Natural killer cell (primary cell): ENCODE data around the gene BCAS3. TPM values are rescaled to one million over a fixed set of nuclear protein-coding genes. Genes with fewer than 3 reads are reported as not detected.

Experiments used
- ATAC-seq, 3 donors: fragments of 150-1000 bp in 2 of 3; fragments of 200-7000 bp in 1 of 3; cut with Tn5 transposase; 1 replicate in 1 of 3; 2 replicates in 2 of 3; pipeline ENCODE4 v1.10.0; 2021; ENCODE audit warnings: mild to moderate bottlenecking in 2 of 3, moderate library complexity in 2 of 3
- DNase-seq, 2 donors: peaks; one replicate each; pipeline versions ENCODE4 v3.0.0 to v3.0.0-alpha.2; 2013 to 2021; ENCODE audit warnings: mixed read lengths in 1 of 2
- H3K27ac ChIP-seq: one replicate; pipeline ENCODE4 v1.5.1; 2013; ENCODE audit warnings: mild to moderate bottlenecking, low read length
- H3K27me3 ChIP-seq: one replicate; pipeline ENCODE4 v1.6.1; 2013; ENCODE audit warnings: low read length; ENCODE audit not compliant: control insufficient read depth, insufficient read depth
- H3K36me3 ChIP-seq: one replicate; pipeline ENCODE4 v1.6.1; 2013; ENCODE audit warnings: low read length; ENCODE audit not compliant: control insufficient read depth, insufficient read depth
- H3K4me1 ChIP-seq: one replicate; pipeline ENCODE4 v1.6.1; 2013; ENCODE audit warnings: low read length; ENCODE audit not compliant: control insufficient read depth, insufficient read depth
- H3K4me3 ChIP-seq: one replicate; pipeline ENCODE4 v1.5.1; 2013; ENCODE audit warnings: low read length
- H3K9me3 ChIP-seq: one replicate; pipeline ENCODE4 v1.6.1; 2013; ENCODE audit warnings: low read length; ENCODE audit not compliant: control insufficient read depth, insufficient read depth
- H3K27ac Mint-ChIP-seq, 2 donors: one replicate each; pipeline ENCODE4 v1.8.0; 2022; ENCODE audit warnings: mild to moderate bottlenecking in 2 of 2, mixed read lengths in 2 of 2, moderate library complexity in 1 of 2
- H3K27me3 Mint-ChIP-seq, 2 donors: one replicate each; pipeline ENCODE4 v1.8.0; 2022; ENCODE audit warnings: low read depth in 2 of 2, mixed read lengths in 2 of 2
- H3K36me3 Mint-ChIP-seq: one replicate; pipeline ENCODE4 v1.8.0; 2022; ENCODE audit warnings: mixed read lengths
- H3K4me1 Mint-ChIP-seq, 2 donors: one replicate each; pipeline ENCODE4 v1.8.0; 2022; ENCODE audit warnings: mixed read lengths in 2 of 2
- H3K4me3 Mint-ChIP-seq: one replicate; pipeline ENCODE4 v1.8.0; 2022; ENCODE audit warnings: mild to moderate bottlenecking, moderate library complexity, mixed read lengths
- H3K9me3 Mint-ChIP-seq, 2 donors: one replicate each; pipeline ENCODE4 v1.8.0; 2022; ENCODE audit warnings: mixed read lengths in 2 of 2
- CTCF ChIP-seq: fragments of 200-600 bp; IDR thresholded peaks from one replicate; pipeline ENCODE4 v1.8.0; 2022; ENCODE audit warnings: antibody characterized with exemption
- WGBS: methylation state at CpG from one replicate; pipeline ENCODE4 v1.1.7; 2013; ENCODE audit warnings: missing lambda C conversion rate; ENCODE audit not compliant: insufficient coverage; 5-methylcytosine and 5-hydroxymethylcytosine counted together
- intact Hi-C: fragments of 100-400 bp; cut with micrococcal nuclease; formaldehyde crosslinking; loops from one replicate; pipeline ENCODE4 v1.14.2; 2022
- total RNA-seq, 4 donors: library from RNA; stranded (reverse); fragments of 120-200 nt in 1 of 4; gene quantifications; one replicate each; pipeline versions ENCODE4 v1.2.3 to v1.2.4, GENCODE V29; 2013 to 2022

The BCAS3 gene
- total RNA-seq, 3 donors from 2014 or later (not counting 1 experiment from before 2014, with no cell fraction given) = 60.5 to 87.8 (median 72.0) TPM

DNA sequence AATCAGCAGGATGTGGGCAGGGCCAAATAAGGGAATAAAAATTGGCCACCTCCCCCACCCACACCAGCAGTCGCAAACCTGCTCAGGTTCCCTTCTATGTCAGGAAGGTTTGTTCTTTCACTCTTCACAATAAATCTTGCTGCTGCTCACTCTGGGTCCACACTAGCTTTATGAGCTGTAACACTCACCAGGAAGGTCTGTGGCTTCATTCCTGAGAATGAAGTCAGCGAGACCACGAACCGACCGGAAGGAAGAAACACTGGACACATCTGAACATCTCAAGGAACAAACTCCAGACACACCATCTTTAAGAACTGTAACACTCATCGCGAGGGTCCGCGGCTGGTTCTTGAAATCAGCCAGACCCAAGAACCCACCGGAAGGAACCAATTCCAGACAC lies 606.5 kb downstream of the BCAS3 start:
- DNase-seq (no peak), ATAC-seq (no peak)
- peaks cover 45 to 52% of the 10 kb centered on the region in 2 donors for H3K4me1 Mint-ChIP-seq
- H3K27me3 Mint-ChIP-seq = no peaks in the 10 kb centered on the region
- no peak overlapping the region for H3K4me3 Mint-ChIP-seq
- Histone ChIP-seq H3K27ac (no peak overlapping the region), H3K36me3 (no peaks in the 10 kb centered on the region), H3K9me3 (no peaks in the 10 kb centered on the region), H3K4me3 (no peak overlapping the region), H3K27me3 (no peaks in the 10 kb centered on the region), H3K4me1 (peaks cover 14% of the 10 kb centered on the region)
- intact Hi-C loops = no loop called here
- no peak for TF ChIP-seq CTCF
- 98% methylated on average over 10 of the region's 10 CpGs for WGBS
- H3K9me3 Mint-ChIP-seq = no peaks in the 10 kb centered on the region
- no peak overlapping the region for H3K27ac Mint-ChIP-seq
- H3K36me3 Mint-ChIP-seq = no peaks in the 10 kb centered on the region

GRCh38 chr17:61284746-61285145 lies 607.1 kb downstream of the BCAS3 start:
- Histone ChIP-seq H3K4me3 (no peak overlapping the region), H3K27me3 (no peaks in the 10 kb centered on the region), H3K4me1 (peaks cover 10% of the 10 kb centered on the region), H3K36me3 (no peaks in the 10 kb centered on the region), H3K9me3 (no peaks in the 10 kb centered on the region), H3K27ac (no peak overlapping the region)
- WGBS = 63% methylated on average over 1 of the region's 1 CpG
- no peaks in the 10 kb centered on the region for H3K36me3 Mint-ChIP-seq
- H3K9me3 Mint-ChIP-seq = no peaks in the 10 kb centered on the region
- H3K27ac Mint-ChIP-seq = no peak overlapping the region
- DNase-seq (no peak), ATAC-seq (no peak)
- intact Hi-C loops = no loop called here
- no peaks in the 10 kb centered on the region for H3K27me3 Mint-ChIP-seq
- peaks cover 40 to 49% of the 10 kb centered on the region in 2 donors for H3K4me1 Mint-ChIP-seq
- H3K4me3 Mint-ChIP-seq = no peak overlapping the region
- TF ChIP-seq CTCF = no peak

GRCh38 chr17:61285526-61286320 lies 608.1 kb downstream of the BCAS3 start:
- Mint-ChIP-seq H3K9me3 (no peaks in the 10 kb centered on the region), H3K4me3 (peak overlapping the region; percentile 25), H3K4me1 (peaks cover 33 to 44% of the 10 kb centered on the region in 2 donors), H3K27ac (peak overlapping the region in 1 of 2 donors; percentile 76), H3K27me3 (no peaks in the 10 kb centered on the region), H3K36me3 (no peaks in the 10 kb centered on the region)
- Histone ChIP-seq H3K4me1 (peaks cover 9% of the 10 kb centered on the region), H3K27me3 (no peaks in the 10 kb centered on the region), H3K27ac (no peak overlapping the region), H3K4me3 (no peak overlapping the region), H3K9me3 (no peaks in the 10 kb centered on the region), H3K36me3 (no peaks in the 10 kb centered on the region)
- no peak for TF ChIP-seq CTCF
- intact Hi-C loops = no loop called here
- 69% methylated on average over 11 of the region's 11 CpGs for WGBS
- no peak for DNase-seq
- ATAC-seq = peak; percentile 30 to 45 (median 43)
